HepG2 (cell line): Measurements from ENCODE around the gene MAPRE3. TPM values are rescaled to one million over a fixed set of nuclear protein-coding genes. Genes with fewer than 3 reads are reported as not detected.

ENCODE experiments used
- CCDC6 ChIP-seq: sonication (generic); formaldehyde crosslinking; IDR thresholded peaks from 2 replicates; pipeline ENCODE4 v1.8.1; 2022; ENCODE audit warnings: mild to moderate bottlenecking, missing genetic modification reagents, moderate library complexity
- E2F5 ChIP-seq: sonication (generic); formaldehyde crosslinking; conservative IDR thresholded peaks from 2 replicates; pipeline ENCODE4 v1.4.0; 2020; ENCODE audit warnings: missing genetic modification reagents
- MBD4 ChIP-seq: IDR thresholded peaks from 2 replicates; pipeline ENCODE4 v1.6.1; 2012; ENCODE audit warnings: low read length, inconsistent platforms, borderline replicate concordance
- MTF2 ChIP-seq: sonication (generic); formaldehyde crosslinking; IDR thresholded peaks from 2 replicates; pipeline ENCODE4 v1.5.0; 2020; ENCODE audit warnings: missing genetic modification reagents, borderline replicate concordance
- MXI1 ChIP-seq: IDR thresholded peaks from 3 replicates; pipeline ENCODE4 v1.6.1; 2012; ENCODE audit warnings: low read depth, low read length, inconsistent platforms, borderline replicate concordance
- NCOR1 ChIP-seq: fragments of 200-600 bp; sonication (generic); IDR thresholded peaks from 2 replicates; pipeline ENCODE4 v1.7.0; 2017; ENCODE audit warnings: antibody characterized with exemption, low read length, borderline replicate concordance
- SETDB1 ChIP-seq: sonication (generic); formaldehyde crosslinking; IDR thresholded peaks from 2 replicates; pipeline ENCODE4 v1.5.1; 2020; ENCODE audit warnings: missing genetic modification reagents, mild to moderate bottlenecking, borderline replicate concordance
- SRSF9 ChIP-seq: fragments of 200-400 bp; formaldehyde crosslinking; IDR thresholded peaks from 2 replicates; pipeline ENCODE4 v1.6.1; 2018; ENCODE audit warnings: borderline replicate concordance, mild to moderate bottlenecking, low read depth, low read length; ENCODE audit not compliant: insufficient read depth, poor library complexity, severe bottlenecking
- ZBTB42 ChIP-seq: sonication (generic); formaldehyde crosslinking; IDR thresholded peaks from 2 replicates; pipeline ENCODE4 v1.5.0; 2020; ENCODE audit warnings: mild to moderate bottlenecking, missing genetic modification reagents
- ZFP82 ChIP-seq: sonication (generic); formaldehyde crosslinking; IDR thresholded peaks from 2 replicates; pipeline ENCODE4 v1.5.1; 2020; ENCODE audit warnings: mild to moderate bottlenecking, missing genetic modification reagents, borderline replicate concordance
- ZNF101 ChIP-seq: sonication (generic); formaldehyde crosslinking; IDR thresholded peaks from 2 replicates; pipeline ENCODE4 v1.4.0; 2020; ENCODE audit warnings: mild to moderate bottlenecking, low read depth, missing genetic modification reagents, borderline replicate concordance
- ZNF230 ChIP-seq: sonication (generic); formaldehyde crosslinking; IDR thresholded peaks from 2 replicates; pipeline ENCODE4 v1.4.0; 2020; ENCODE audit warnings: mild to moderate bottlenecking, missing genetic modification reagents
- ZNF3 ChIP-seq: IDR thresholded peaks from 2 replicates; pipeline ENCODE4 v1.7.0; 2017; ENCODE audit warnings: inconsistent platforms
- ZNF563 ChIP-seq: sonication (generic); formaldehyde crosslinking; IDR thresholded peaks from 2 replicates; pipeline ENCODE4 v1.8.0; 2022; ENCODE audit warnings: mild to moderate bottlenecking, moderate library complexity, missing genetic modification reagents
- ZNF652 ChIP-seq: IDR thresholded peaks from 2 replicates; pipeline ENCODE4 v1.6.1; 2016; ENCODE audit warnings: low read depth, borderline replicate concordance
- ZNF704 ChIP-seq: sonication (generic); formaldehyde crosslinking; IDR thresholded peaks from 2 replicates; pipeline ENCODE4 v1.8.1; 2023; ENCODE audit warnings: mild to moderate bottlenecking, inconsistent platforms, moderate library complexity, missing genetic modification reagents, borderline replicate concordance
- ZNF777 ChIP-seq: sonication (generic); formaldehyde crosslinking; IDR thresholded peaks from 2 replicates; pipeline ENCODE4 v1.4.0; 2020; ENCODE audit warnings: missing genetic modification reagents
- polyA plus RNA-seq, 8 experiments: library from polyadenylated mRNA; depleted of rRNA in 3 of 8; stranded (reverse) in 7 of 8; unstranded in 1 of 8; fragments of >200 nt; fragmentation: Illumina TruSeq in 4 of 8; extraction: Trizol in 4 of 8; gene quantifications; 2 replicates each; pipeline versions ENCODE4 v1.2.1 to v1.2.3, GENCODE V29; 2011 to 2016; ENCODE audit warnings: low read depth in 4 of 8, missing spikeins in 1 of 8, mixed read lengths in 1 of 8; ENCODE audit not compliant: insufficient read depth in 1 of 8
- total RNA-seq, 5 experiments: library from RNA; depleted of rRNA; stranded (reverse); fragments of >200 nt; fragmentation: Illumina TruSeq; extraction: Trizol; gene quantifications; 2 replicates each; pipeline ENCODE4 v1.2.3, GENCODE V29; 2016; ENCODE audit warnings: low read depth in 1 of 5
- TF ChIP-seq, protein P1 (sequence below): sonication (generic); formaldehyde crosslinking; IDR thresholded peaks from 2 replicates; pipeline ENCODE4; 2020; ENCODE audit warnings: missing genetic modification reagents, mild to moderate bottlenecking, borderline replicate concordance
- TF ChIP-seq, protein P2 (sequence below): sonication (generic); formaldehyde crosslinking; IDR thresholded peaks from 2 replicates; pipeline ENCODE4 v1.8.0; 2022; ENCODE audit warnings: mild to moderate bottlenecking, missing genetic modification reagents; ENCODE audit not compliant: insufficient replicate concordance
- TF ChIP-seq, protein P3 (sequence below): sonication (generic); formaldehyde crosslinking; IDR thresholded peaks from 2 replicates; pipeline ENCODE4 v1.8.0; 2022; ENCODE audit warnings: mild to moderate bottlenecking, missing genetic modification reagents

MAPRE3 gene
- total and polyA plus RNA-seq, 2 of the 13 experiments (the other 11 are each of a cell fraction or from before 2014, with no cell fraction given), result 0.31 to 0.91 TPM

- TF ChIP-seq, protein P1, sequence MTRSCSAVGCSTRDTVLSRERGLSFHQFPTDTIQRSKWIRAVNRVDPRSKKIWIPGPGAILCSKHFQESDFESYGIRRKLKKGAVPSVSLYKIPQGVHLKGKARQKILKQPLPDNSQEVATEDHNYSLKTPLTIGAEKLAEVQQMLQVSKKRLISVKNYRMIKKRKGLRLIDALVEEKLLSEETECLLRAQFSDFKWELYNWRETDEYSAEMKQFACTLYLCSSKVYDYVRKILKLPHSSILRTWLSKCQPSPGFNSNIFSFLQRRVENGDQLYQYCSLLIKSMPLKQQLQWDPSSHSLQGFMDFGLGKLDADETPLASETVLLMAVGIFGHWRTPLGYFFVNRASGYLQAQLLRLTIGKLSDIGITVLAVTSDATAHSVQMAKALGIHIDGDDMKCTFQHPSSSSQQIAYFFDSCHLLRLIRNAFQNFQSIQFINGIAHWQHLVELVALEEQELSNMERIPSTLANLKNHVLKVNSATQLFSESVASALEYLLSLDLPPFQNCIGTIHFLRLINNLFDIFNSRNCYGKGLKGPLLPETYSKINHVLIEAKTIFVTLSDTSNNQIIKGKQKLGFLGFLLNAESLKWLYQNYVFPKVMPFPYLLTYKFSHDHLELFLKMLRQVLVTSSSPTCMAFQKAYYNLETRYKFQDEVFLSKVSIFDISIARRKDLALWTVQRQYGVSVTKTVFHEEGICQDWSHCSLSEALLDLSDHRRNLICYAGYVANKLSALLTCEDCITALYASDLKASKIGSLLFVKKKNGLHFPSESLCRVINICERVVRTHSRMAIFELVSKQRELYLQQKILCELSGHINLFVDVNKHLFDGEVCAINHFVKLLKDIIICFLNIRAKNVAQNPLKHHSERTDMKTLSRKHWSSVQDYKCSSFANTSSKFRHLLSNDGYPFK (CRISPR knock-in tag), result no peak; the same call in 1 of the 2 replicates
- no peak for TF ChIP-seq ZNF704 (CRISPR knock-in tag)
- TF ChIP-seq SETDB1 (CRISPR knock-in tag), result no peak
- no peak for TF ChIP-seq ZNF3
- TF ChIP-seq ZBTB42 (CRISPR knock-in tag), result no peak; the same call in 1 of the 2 replicates
- TF ChIP-seq SRSF9, result no peak
- peak; percentile 64; the same call in 1 of the 2 replicates for TF ChIP-seq MTF2
- TF ChIP-seq CCDC6 (CRISPR knock-in tag), result no peak; the same call in 1 of the 2 replicates
- TF ChIP-seq NCOR1, result no peak
- TF ChIP-seq MBD4, result no peak
- TF ChIP-seq ZNF777 (CRISPR knock-in tag), result peak; percentile 37; the same call in 1 of the 2 replicates
- peak; percentile 80 for TF ChIP-seq ZNF230
- peak; percentile 83 for TF ChIP-seq E2F5 (CRISPR knock-in tag)
- no peak for TF ChIP-seq ZNF652 (CRISPR knock-in tag)
- TF ChIP-seq, protein P2, sequence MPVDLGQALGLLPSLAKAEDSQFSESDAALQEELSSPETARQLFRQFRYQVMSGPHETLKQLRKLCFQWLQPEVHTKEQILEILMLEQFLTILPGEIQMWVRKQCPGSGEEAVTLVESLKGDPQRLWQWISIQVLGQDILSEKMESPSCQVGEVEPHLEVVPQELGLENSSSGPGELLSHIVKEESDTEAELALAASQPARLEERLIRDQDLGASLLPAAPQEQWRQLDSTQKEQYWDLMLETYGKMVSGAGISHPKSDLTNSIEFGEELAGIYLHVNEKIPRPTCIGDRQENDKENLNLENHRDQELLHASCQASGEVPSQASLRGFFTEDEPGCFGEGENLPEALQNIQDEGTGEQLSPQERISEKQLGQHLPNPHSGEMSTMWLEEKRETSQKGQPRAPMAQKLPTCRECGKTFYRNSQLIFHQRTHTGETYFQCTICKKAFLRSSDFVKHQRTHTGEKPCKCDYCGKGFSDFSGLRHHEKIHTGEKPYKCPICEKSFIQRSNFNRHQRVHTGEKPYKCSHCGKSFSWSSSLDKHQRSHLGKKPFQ, result peak; percentile 48
- no peak for TF ChIP-seq ZNF101 (CRISPR knock-in tag)
- TF ChIP-seq ZFP82 (CRISPR knock-in tag), result peak; percentile 98
- TF ChIP-seq, protein P3, sequence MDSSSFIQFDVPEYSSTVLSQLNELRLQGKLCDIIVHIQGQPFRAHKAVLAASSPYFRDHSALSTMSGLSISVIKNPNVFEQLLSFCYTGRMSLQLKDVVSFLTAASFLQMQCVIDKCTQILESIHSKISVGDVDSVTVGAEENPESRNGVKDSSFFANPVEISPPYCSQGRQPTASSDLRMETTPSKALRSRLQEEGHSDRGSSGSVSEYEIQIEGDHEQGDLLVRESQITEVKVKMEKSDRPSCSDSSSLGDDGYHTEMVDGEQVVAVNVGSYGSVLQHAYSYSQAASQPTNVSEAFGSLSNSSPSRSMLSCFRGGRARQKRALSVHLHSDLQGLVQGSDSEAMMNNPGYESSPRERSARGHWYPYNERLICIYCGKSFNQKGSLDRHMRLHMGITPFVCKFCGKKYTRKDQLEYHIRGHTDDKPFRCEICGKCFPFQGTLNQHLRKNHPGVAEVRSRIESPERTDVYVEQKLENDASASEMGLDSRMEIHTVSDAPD (CRISPR knock-in tag), result 0 out of 2 replicates have a peak, but pooled peaks have one; percentile 49
- TF ChIP-seq MXI1, result peak; percentile 91; the same call in 2 of the 3 replicates
- TF ChIP-seq ZNF563, result 0 out of 2 replicates have a peak, but pooled peaks have one; percentile 58
Measured at GRCh38 chr2:27032495-27033252, 62.2 kb downstream of the MAPRE3 start, which contains the start of gene TMEM214 (continued).
